ENCODE data around the gene NSUN6. TPM values are rescaled to one million over a fixed set of nuclear protein-coding genes. Genes with fewer than 3 reads are reported as not detected.
A peak's percentile ranks its signal among the peaks of the same experiment; 100 is the strongest.

The NSUN6 gene, protein sequence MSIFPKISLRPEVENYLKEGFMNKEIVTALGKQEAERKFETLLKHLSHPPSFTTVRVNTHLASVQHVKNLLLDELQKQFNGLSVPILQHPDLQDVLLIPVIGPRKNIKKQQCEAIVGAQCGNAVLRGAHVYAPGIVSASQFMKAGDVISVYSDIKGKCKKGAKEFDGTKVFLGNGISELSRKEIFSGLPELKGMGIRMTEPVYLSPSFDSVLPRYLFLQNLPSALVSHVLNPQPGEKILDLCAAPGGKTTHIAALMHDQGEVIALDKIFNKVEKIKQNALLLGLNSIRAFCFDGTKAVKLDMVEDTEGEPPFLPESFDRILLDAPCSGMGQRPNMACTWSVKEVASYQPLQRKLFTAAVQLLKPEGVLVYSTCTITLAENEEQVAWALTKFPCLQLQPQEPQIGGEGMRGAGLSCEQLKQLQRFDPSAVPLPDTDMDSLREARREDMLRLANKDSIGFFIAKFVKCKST
- total RNA-seq = 20.9 TPM

GRCh38 chr10:18651324-18652007 lies at the start of gene NSUN6:
NSUN6 (minus strand) TSS chr10:18651587; CDS start chr10:18651203, 384 bp downstream.
- DNase-seq (ENCODE audit: low spot score) (peak; percentile 95), ATAC-seq (peak; percentile 100)
- intact Hi-C loops (cut with DNase I) = no loop called here

- DNase-seq (ENCODE audit: low spot score) (no peak), ATAC-seq (no peak)
- intact Hi-C loops (cut with DNase I) = no loop called here
Measured at GRCh38 chr10:18699849-18700840, 48.8 kb upstream of the NSUN6 start.

- no peak for ATAC-seq
- DNase-seq (ENCODE audit: low spot score) = no peak
- intact Hi-C loops (cut with DNase I) = no loop called here
Measured at GRCh38 chr10:18690541-18690940, 39.2 kb upstream of the NSUN6 start.

DNA sequence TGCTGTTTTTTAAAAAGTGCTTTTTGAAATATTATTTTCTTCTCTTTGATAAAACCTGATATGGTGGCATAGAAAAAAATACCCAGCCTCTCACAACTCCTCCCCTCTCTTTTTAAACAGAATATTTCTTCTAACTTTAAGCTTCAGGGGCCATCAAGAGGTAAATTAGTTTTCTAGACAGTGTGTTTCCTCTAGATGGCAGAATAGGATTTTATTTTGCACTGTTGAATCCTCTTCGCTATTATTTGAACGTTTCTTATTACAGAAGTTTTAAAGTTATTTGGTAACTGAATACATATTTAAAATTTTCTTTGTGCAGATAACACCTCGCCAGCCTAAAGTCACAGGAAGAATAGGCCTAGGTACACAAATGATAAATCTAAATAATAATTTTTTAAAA lies 38.1 kb upstream of the NSUN6 start:
- intact Hi-C loops (cut with DNase I) = no loop called here
- ATAC-seq (no peak), DNase-seq (ENCODE audit: low spot score) (no peak)

GRCh38 chr10:18687706-18688105 lies 36.3 kb upstream of the NSUN6 start:
- DNase-seq (ENCODE audit: low spot score) (no peak), ATAC-seq (no peak)
- intact Hi-C loops (cut with DNase I) = no loop called here

DNA sequence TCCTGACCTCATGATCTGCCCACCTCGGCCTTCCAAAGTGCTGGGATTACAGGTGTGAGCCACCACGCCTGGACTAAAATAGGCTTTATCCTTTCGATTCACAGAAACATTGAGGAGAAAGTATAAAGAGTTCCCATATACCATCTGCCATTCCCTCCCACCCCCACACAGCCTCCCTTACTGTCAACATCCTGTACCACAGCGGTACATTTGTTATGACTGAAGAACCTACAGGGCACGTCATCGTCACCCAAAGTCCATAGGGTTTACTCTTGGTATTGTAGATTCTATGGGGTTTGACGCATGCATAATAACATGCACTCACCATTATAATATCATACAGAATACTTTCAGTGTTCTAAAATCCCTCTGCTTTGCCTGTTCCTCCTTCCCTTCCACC lies 35.8 kb upstream of the NSUN6 start:
- intact Hi-C loops (cut with DNase I) = no loop called here
- DNase-seq (ENCODE audit: low spot score) (no peak), ATAC-seq (no peak)

DNA sequence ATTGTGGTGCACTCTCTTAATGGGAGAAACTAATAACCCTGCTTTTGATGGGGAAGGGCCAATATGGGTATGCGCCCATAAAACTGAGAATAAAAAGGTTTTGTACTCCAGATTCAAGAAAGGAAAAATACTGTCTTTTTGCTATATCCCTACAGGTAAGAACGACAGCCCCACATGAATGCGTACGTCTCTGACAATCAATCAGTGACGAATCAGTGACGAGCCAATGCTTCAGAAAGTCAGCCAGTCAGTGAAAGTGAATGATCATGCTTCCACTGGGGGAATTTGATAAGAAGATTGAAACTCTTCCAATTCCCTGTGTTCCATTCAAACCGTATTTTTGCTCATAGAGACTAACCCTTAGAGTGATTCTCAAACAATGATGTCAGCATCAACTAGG lies 34.2 kb upstream of the NSUN6 start:
- DNase-seq (ENCODE audit: low spot score) = no peak
- no peak for ATAC-seq
- intact Hi-C loops (cut with DNase I) = no loop called here

- ATAC-seq (no peak), DNase-seq (ENCODE audit: low spot score) (no peak)
- intact Hi-C loops (cut with DNase I) = no loop called here
Measured at GRCh38 chr10:18684953-18685352, 33.6 kb upstream of the NSUN6 start.

GRCh38 chr10:18684416-18684815 lies 33.0 kb upstream of the NSUN6 start:
- intact Hi-C loops (cut with DNase I) = no loop called here
- DNase-seq (ENCODE audit: low spot score) = no peak
- ATAC-seq = no peak

GRCh38 chr10:18683427-18683826 lies 32.0 kb upstream of the NSUN6 start:
- intact Hi-C loops (cut with DNase I) = no loop called here
- DNase-seq (ENCODE audit: low spot score) (no peak), ATAC-seq (no peak)

DNA sequence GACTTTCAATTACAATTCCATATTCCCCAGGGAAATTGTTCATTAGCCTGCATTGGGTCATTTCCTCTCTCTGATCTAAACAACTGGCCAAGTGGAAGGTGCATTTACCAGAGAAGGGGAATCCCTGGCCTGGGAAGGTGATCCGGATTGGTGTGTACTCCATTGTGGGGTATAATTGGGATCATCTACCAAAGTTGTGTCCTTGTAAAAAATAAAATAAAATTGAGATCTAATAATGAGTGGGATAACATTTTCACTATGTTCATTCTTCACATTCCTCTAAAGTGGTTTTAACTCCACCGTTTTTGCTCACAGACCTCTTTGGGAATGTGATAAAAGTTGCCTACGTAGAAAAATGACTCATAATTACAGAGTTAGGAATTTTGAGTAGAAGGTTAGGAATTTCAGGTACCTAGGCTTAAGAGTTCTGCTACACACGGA lies 30.6 kb upstream of the NSUN6 start:
- DNase-seq (ENCODE audit: low spot score) (no peak), ATAC-seq (no peak)
- intact Hi-C loops (cut with DNase I) = no loop called here

DNA sequence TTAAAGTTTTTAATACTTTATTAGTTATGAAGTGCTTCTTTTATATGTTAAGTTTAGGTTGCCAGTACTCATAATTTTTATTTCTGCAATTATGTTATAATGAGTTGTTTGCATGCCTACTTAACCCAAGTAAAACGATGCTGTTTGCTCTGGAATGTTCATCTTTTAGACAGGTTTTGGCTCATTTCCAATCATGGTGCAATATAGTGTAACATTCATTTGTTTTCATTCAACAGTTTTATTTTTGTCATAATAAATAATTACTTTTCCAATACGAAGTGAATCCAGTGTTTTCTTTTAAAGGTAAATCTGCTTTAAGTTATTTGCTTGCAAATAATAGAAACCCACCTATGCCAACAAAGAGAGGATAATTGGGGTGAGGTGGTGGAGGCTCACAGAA lies 30.0 kb upstream of the NSUN6 start:
- intact Hi-C loops (cut with DNase I) = no loop called here
- ATAC-seq = no peak
- no peak for DNase-seq (ENCODE audit: low spot score)

- intact Hi-C loops (cut with DNase I) = no loop called here
- no peak for ATAC-seq
- no peak for DNase-seq (ENCODE audit: low spot score)
Measured at GRCh38 chr10:18680754-18681153, 29.4 kb upstream of the NSUN6 start.

- DNase-seq (ENCODE audit: low spot score) (no peak), ATAC-seq (no peak)
- intact Hi-C loops (cut with DNase I) = no loop called here
Measured at GRCh38 chr10:18675086-18675801, 23.9 kb upstream of the NSUN6 start.

GRCh38 chr10:18668026-18668425 lies 16.6 kb upstream of the NSUN6 start:
- DNase-seq (ENCODE audit: low spot score) = no peak
- ATAC-seq = no peak
- intact Hi-C loops (cut with DNase I) = no loop called here

DNA sequence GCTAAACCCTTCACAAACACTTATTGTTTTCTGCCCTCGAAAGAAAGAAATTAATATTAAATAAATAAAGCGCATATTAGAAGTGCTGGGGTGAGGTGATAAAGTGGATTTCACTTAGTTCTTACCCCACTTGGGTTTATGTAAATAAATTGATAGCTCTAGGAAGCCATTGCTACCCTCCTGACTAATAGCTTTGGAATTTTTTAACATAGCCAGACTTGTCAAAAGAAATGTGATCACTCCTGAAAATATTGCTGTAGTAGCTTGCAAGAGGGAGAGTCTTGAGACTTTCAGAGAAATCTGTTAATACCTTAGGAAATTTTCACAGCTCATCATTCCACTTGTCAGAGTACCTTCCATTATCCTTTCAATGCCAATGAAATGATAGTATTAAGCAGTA lies 15.4 kb upstream of the NSUN6 start:
- no peak for DNase-seq (ENCODE audit: low spot score)
- intact Hi-C loops (cut with DNase I) = no loop called here
- no peak for ATAC-seq

DNA sequence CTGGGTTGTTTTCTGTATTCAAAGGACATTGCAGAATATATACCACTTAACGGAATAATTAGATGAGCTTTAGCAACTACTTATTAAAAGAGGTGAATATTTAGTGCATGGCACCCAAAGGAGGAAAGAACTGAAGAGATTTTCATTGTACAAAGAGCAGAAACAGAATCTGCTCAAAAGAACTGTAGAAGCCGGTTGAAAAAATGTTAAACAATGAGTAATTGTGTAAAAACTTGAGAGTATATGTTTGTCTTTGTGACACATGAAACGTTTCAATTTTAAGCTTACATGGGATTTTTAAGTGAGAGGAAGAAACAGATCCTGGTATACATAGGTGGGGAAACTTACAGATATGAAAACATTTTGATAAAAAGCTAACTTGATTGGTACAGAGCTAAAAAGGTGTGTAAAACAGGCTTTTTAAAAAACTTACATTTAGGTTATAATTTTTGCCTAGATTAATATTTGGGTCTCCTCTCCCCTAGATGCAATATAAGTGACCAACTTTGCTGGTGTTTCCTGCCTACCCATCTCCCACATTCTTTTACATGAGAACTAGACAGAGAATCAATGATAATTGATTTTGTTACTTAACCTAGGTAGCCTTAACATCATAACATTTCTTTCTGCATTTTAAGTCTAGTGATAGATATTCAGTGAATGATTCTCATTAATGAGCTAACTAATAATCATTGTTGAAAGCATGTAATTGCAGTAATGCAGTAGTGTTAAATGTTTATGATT lies 14.6 kb upstream of the NSUN6 start:
- ATAC-seq = no peak
- DNase-seq (ENCODE audit: low spot score) = no peak
- intact Hi-C loops (cut with DNase I) = no loop called here

GRCh38 chr10:18664841-18665478 lies 13.6 kb upstream of the NSUN6 start:
- ATAC-seq = no peak
- no peak for DNase-seq (ENCODE audit: low spot score)

More at GRCh38 chr10:18664841-18665478, 13.6 kb upstream of the NSUN6 start:
- intact Hi-C loops (cut with DNase I) = no loop called here

Measured in sciatic nerve (tissue), 2 donors.